OCI-LY1 (cell line): ENCODE data around the gene AFF2.

Experiments used
- H2AFZ ChIP-seq: fragments of 200-600 bp; sonication (generic), shearing (Covaris generic); 2 replicates; pipeline ENCODE4 v1.6.0; 2014; ENCODE audit warnings: antibody characterized with exemption, mild to moderate bottlenecking, low read length
- H3F3A ChIP-seq: fragments of 200-600 bp; sonication (generic), shearing (Covaris generic); 2 replicates; pipeline ENCODE4 v1.6.0; 2014; ENCODE audit warnings: mild to moderate bottlenecking, antibody characterized with exemption, low read length, moderate library complexity; ENCODE audit not compliant: insufficient read depth
- H3K27ac ChIP-seq: fragments of 200-600 bp; sonication (generic); 2 replicates; pipeline ENCODE4 v1.5.1; 2014; ENCODE audit warnings: low read length, mixed run types, mild to moderate bottlenecking, low read depth; ENCODE audit not compliant: poor library complexity, severe bottlenecking
- H3K27me3 ChIP-seq: fragments of 200-600 bp; sonication (generic); 2 replicates; pipeline ENCODE4 v1.6.0; 2014; ENCODE audit warnings: antibody characterized with exemption, mild to moderate bottlenecking, low read length, moderate library complexity; ENCODE audit not compliant: insufficient read depth
- H3K36me3 ChIP-seq: fragments of 200-600 bp; sonication (generic); 2 replicates; pipeline ENCODE4 v1.6.1; 2014; ENCODE audit warnings: mild to moderate bottlenecking, antibody characterized with exemption, low read length, moderate library complexity, mixed read lengths; ENCODE audit not compliant: insufficient read depth
- H3K4me1 ChIP-seq: fragments of 200-600 bp; sonication (generic); 2 replicates; pipeline ENCODE4 v1.5.1; 2014; ENCODE audit warnings: mild to moderate bottlenecking, low read length, moderate library complexity; ENCODE audit not compliant: insufficient read depth, severe bottlenecking
- H3K4me2 ChIP-seq: fragments of 200-600 bp; sonication (generic), shearing (Covaris generic); 2 replicates; pipeline ENCODE4 v1.6.1; 2014; ENCODE audit warnings: low read length
- H3K4me3 ChIP-seq: fragments of 200-600 bp; sonication (generic); 2 replicates; pipeline ENCODE4 v1.5.1; 2014; ENCODE audit warnings: low read length, low read depth, mild to moderate bottlenecking, mixed read lengths; ENCODE audit not compliant: poor library complexity, severe bottlenecking
- H3K79me2 ChIP-seq: fragments of 200-600 bp; shearing (Covaris generic); 2 replicates; pipeline ENCODE4 v1.6.1; 2016; ENCODE audit warnings: mixed run types, low read length, mixed read lengths; ENCODE audit not compliant: insufficient read depth
- H3K9ac ChIP-seq: fragments of 200-600 bp; sonication (generic), shearing (Covaris generic); 2 replicates; pipeline ENCODE4 v1.6.1; 2014; ENCODE audit warnings: mild to moderate bottlenecking, low read length, mixed read lengths
- H3K9me2 ChIP-seq: fragments of 200-600 bp; sonication (generic), shearing (Covaris generic); 2 replicates; pipeline ENCODE4 v1.6.1; 2014; ENCODE audit warnings: low read depth, mild to moderate bottlenecking, low read length, mixed read lengths
- H3K9me3 ChIP-seq: fragments of 200-600 bp; shearing (Covaris generic); 2 replicates; pipeline ENCODE4 v1.6.1; 2014; ENCODE audit warnings: low read length, mixed read lengths
- H4K20me1 ChIP-seq: fragments of 200-600 bp; sonication (generic), shearing (Covaris generic); 2 replicates; pipeline ENCODE4 v1.6.0; 2016; ENCODE audit warnings: mild to moderate bottlenecking, low read length; ENCODE audit not compliant: insufficient read depth
- EZH2 ChIP-seq: fragments of 200-600 bp; sonication (generic), shearing (Covaris generic); IDR thresholded peaks from 2 replicates; pipeline ENCODE4 v1.8.0; 2017; ENCODE audit warnings: borderline replicate concordance, mixed run types, mild to moderate bottlenecking, antibody characterized with exemption, low read length, moderate library complexity, mixed read lengths
- TF ChIP-seq, protein P1 (sequence below): fragments of 200-600 bp; sonication (generic), shearing (Covaris generic); IDR thresholded peaks from 2 replicates; pipeline ENCODE4 v1.5.1; 2017; ENCODE audit warnings: mild to moderate bottlenecking, antibody characterized with exemption, low read length, moderate library complexity, mixed read lengths

AFF2 gene

DNA sequence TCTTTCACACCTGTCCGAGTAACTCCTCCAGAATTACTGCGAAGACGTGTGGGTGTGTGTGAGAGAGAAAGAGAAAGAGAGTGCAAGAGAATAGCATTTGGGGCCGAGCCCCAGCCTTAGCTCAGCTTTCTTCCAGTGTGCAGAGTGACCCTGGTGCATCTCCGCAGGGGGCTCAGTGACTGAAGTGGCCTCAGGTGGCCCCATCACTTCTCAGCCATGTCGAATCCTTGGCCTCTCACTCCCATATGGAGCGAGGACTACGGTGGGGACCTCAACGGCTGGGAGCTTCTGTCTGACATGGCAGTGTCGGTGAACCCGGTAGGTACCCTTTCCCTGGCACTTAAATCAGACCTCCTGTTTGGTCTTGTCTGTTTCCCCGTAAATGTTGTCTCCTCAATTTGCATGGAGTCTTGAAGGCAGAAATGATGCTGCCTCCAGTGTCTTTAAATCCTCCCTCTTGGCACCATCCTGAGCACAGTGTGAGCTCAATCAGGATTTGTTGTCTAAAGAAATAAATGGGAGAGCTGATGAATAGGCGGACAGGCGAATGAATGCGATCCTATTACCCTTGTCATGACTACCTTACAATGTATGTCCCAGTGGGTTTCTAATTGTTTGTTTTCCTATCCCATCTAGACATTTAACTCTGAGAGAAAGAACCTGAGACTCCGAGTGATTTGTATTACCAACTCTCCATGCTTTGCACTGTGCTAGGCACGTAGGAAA is 305.9 kb downstream of the AFF2 start:
- H3K9me2 ChIP-seq = no peaks in the 10 kb centered on the region
- no peaks in the 10 kb centered on the region for H3F3A ChIP-seq
- H3K27ac ChIP-seq = no peak overlapping the region
- H4K20me1 ChIP-seq = no peaks in the 10 kb centered on the region
- no peaks in the 10 kb centered on the region for H3K36me3 ChIP-seq
- TF ChIP-seq, protein P1, sequence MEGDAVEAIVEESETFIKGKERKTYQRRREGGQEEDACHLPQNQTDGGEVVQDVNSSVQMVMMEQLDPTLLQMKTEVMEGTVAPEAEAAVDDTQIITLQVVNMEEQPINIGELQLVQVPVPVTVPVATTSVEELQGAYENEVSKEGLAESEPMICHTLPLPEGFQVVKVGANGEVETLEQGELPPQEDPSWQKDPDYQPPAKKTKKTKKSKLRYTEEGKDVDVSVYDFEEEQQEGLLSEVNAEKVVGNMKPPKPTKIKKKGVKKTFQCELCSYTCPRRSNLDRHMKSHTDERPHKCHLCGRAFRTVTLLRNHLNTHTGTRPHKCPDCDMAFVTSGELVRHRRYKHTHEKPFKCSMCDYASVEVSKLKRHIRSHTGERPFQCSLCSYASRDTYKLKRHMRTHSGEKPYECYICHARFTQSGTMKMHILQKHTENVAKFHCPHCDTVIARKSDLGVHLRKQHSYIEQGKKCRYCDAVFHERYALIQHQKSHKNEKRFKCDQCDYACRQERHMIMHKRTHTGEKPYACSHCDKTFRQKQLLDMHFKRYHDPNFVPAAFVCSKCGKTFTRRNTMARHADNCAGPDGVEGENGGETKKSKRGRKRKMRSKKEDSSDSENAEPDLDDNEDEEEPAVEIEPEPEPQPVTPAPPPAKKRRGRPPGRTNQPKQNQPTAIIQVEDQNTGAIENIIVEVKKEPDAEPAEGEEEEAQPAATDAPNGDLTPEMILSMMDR = no peak
- no peak for TF ChIP-seq EZH2
- H3K4me2 ChIP-seq = no peak overlapping the region
- no peaks in the 10 kb centered on the region for H3K9me3 ChIP-seq
- no peaks in the 10 kb centered on the region for H3K79me2 ChIP-seq
- H3K4me1 ChIP-seq = no peaks in the 10 kb centered on the region
- H2AFZ ChIP-seq = no peak overlapping the region
- H3K27me3 ChIP-seq = no peaks in the 10 kb centered on the region
- H3K4me3 ChIP-seq = no peak overlapping the region
- no peak overlapping the region for H3K9ac ChIP-seq

DNA sequence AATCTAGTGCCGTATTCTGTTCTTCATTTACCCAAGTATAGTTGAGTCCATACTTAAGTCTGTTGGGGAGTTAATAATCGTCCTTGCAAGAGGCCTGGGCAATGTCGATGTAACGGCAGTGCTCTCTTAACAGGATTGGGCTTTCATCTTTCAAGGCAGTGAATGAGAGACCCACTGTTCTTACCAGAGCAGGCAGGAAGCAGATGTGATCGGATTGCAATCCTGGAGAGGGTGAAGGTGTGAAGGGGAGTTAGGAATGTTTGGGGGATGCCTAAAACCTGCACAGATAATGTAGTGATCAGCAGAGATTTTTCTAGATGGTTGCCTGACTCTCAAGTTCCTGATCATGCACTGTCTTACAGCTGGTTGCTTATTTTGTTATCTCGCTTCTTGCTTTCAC is 308.4 kb downstream of the AFF2 start:
- Histone ChIP-seq H3K27me3 (no peaks in the 10 kb centered on the region), H3K9me3 (no peaks in the 10 kb centered on the region), H3K4me3 (no peak overlapping the region), H3F3A (no peaks in the 10 kb centered on the region), H3K9me2 (no peaks in the 10 kb centered on the region), H3K4me2 (no peak overlapping the region), H3K4me1 (no peaks in the 10 kb centered on the region), H3K9ac (no peak overlapping the region), H2AFZ (no peak overlapping the region), H3K27ac (no peak overlapping the region), H4K20me1 (no peaks in the 10 kb centered on the region), H3K36me3 (no peaks in the 10 kb centered on the region), H3K79me2 (no peaks in the 10 kb centered on the region)
- TF ChIP-seq, protein P1 = no peak
- no peak for TF ChIP-seq EZH2

DNA sequence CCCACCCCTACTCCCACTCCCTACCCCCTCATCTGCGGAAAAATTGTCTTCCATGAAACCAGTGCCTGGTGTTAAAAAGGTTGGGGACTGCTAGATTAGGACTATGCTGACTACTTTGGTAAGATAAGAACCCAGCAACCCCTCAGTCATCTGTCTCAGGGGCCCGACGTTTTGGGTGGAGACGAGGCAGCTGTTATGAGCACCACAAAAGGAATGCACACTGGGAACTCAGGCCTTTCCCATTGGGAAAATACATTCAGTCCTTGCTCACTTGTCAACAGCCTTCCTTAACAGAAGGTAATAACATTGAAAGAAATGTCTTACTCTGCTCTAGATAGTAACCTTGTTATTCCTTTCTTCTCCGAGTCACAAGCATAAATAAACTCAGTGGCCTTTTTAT is 310.8 kb downstream of the AFF2 start:
- Histone ChIP-seq H3K9me3 (no peaks in the 10 kb centered on the region), H3K4me2 (no peak overlapping the region), H4K20me1 (no peaks in the 10 kb centered on the region), H2AFZ (no peak overlapping the region), H3K27me3 (no peaks in the 10 kb centered on the region), H3K79me2 (no peaks in the 10 kb centered on the region), H3K27ac (no peak overlapping the region), H3K4me3 (no peak overlapping the region), H3K9me2 (no peaks in the 10 kb centered on the region), H3F3A (no peaks in the 10 kb centered on the region), H3K9ac (no peak overlapping the region), H3K4me1 (no peaks in the 10 kb centered on the region), H3K36me3 (no peaks in the 10 kb centered on the region)
- TF ChIP-seq EZH2 = no peak
- TF ChIP-seq, protein P1 = no peak
